Stimulated activated CD4-positive, alpha-beta T cell treated with anti-CD3 and anti-CD28 coated beads, Interleukin-1b, Interleukin-23, amount 100 ng/mL, for 24 hours (primary cell): ENCODE results near the gene INTS3.
A peak's percentile ranks its signal among the peaks of the same experiment; 100 is the strongest.

Source experiments
- DNase-seq, 4 experiments: peaks; one replicate each; pipeline ENCODE4 v3.0.0-alpha.2; 2020; ENCODE audit warnings: low read depth in 4 of 4, low spot score in 1 of 4

The INTS3 gene

DNA sequence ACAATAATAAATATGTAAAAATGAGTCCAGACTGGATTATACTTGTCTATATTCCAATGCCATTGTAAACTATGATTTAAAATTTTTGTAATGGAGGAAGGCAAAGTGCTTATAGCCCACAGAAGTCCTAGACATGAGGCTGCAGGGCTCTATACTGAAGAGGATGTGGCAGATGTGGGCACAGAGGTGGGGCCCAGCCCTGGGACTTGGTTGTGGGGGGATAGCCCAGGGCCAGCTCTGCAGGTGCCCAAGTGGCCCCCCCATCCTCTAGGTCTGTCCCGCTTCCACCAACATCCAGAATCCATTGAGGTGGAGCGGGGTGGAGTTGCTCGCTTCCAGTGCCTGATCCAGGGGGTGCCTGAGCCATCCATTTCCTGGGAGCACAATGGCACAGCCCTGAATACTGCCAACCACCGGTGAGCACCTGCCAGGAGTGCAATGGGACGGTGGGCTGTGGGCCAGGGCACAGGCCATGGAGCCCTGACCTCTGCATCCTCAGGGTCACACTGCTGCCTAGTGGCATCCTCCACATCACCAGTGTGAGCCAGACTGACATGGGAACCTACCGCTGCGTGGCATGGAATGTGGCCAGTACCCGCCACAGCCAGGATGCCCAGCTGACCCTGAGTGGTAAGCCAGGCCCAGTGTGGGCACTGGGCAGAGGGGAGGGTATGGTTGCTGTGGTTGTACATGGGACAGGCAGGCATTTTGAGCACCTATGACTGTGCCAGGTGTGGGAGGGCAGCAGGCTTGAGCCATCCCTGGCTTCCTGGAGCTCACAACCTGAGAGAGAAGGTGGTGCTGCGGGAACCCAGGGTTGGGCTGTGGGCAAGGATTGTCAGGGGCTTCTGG lies 68.3 kb downstream of the INTS3 start:
- no peak for DNase-seq

DNA sequence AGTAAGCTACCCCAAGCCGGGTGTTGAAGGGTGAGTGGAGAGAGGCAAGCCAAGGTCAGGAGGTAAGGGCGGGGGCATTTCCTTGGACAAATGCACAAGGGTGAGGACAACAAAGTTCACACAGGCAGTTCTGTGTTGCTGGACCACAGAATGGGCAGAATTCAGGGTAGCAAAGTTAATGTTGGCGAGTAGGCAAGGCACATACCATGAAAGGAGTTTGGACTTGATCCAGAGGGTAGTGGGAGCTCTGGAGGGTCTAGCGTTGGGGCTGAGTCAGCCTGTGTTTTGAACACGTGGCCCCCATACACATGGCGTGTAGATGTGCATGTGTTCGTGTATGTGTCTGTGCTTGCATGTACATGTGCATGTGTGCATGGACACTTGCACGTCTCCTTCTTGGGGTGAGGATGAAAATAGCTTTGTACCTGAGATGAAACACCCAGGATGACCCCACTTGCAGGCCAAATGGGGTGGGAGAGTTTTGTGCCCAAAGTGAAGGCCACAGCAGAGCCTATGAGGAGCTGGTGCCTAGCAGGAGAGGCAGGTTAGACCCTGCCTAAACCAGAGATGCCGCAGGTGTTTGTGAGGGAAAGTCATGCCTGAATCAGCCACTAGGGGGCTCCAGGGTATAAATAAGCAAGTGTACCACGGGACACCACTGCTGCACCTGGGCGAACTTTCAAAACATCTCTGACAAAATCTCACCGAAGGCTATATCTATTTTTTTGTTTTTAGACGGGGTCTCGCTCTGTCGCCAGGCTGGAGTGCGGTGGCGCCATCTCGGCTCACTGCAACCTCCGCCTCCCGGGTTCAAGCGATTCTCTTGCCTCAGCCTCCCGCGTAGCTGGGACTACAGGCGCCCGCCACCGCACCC lies 69.2 kb downstream of the INTS3 start:
- DNase-seq: peak; percentile 73 to 84 (median 76)

DNA sequence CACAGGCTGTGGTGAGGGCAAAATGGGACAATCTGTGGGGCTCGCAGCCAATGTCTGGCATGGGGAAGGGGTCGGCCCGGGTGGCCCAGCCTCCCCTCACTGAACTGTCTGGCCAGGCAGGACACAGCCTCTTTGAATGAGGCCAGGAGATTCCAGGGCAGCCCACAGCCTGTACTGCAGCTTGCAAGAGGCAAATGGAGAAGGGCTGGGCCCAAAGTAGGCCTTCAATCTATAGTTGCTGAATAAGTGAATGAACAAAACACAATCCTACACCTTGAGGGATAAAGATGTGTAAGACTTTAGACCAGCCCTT lies 70.6 kb downstream of the INTS3 start:
- no peak for DNase-seq

DNA sequence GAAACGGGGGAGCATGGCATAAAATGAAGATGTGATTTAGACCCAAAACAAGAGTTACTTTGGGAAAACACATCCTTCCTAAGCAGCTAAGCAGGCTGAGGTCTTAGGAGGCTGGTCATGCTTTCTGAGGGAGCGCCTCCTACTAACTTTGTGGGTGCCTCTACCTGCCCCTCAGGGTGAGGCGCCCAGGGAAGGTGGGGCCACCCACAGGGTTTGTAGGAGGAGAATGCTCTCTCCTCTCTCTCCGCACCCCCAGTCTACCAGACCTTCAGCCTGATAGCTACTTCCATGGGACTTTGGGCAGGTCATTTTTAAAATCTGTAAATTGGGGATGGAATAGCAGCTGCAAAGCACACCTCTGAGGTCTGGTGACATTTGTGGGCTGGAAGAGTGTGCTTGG lies 71.2 kb downstream of the INTS3 start:
- DNase-seq: no peak

DNA sequence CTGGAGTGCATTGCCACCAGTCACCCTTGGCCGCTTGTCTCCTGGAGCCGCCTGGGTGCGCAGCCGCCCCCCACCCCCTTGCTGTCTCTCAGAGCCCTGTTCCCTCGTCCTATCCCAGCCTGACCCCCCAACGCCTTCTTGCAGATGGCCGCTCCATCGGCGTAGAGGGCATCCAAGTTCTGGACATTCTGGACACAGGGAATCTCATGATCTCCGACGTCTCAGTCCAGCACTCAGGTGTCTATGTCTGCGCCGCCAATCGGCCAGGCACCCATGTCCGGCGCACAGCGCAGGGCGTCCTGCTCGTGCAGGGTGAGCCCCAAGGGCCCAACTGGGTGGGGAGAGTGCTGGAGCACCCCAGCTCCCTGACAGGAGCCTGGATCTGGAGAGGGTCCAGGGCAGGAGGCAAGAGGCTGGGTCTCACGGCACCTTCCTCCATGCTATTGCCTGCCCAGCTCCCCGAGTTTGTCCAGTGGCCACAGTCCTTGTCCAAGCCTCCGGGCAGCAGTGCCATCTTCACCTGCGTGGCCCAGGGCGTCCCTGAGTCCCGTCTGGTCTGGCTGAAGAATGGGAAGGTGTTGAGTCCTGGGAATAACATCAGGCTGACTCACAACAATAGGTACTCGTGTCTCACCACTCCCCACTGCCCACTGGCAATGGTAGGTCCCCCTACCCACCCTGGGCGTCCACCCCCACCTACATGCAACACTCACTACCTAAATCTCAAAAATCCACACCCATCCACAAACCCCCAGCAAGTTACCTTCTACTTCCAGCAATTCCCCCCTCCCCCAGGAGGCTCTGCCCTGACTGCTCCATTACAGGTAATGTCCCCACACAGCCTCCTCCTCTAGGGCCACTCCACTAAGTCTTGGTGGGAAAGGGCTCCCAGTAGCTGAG lies 72.0 kb downstream of the INTS3 start:
- DNase-seq: no peak

DNA sequence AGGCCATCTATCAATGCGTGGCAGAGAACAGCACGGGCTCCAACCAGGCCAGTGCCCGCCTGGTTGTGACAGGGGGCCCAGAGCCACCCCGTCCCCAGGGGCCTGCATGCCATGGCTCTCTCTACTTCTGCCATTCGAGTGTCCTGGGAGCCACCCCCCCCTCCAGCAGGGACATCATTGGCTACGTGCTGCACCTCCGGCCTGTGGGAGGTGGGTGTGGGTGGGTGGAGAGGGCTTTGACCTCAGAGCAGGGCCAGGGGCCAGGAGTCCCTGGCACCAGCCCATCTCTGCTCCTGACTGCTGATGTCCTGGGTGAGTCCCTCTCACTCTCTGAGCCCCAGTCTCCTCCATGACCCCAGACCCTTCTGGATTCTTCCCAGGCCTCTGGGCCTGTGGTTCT lies 72.7 kb downstream of the INTS3 start:
- no peak for DNase-seq

DNA sequence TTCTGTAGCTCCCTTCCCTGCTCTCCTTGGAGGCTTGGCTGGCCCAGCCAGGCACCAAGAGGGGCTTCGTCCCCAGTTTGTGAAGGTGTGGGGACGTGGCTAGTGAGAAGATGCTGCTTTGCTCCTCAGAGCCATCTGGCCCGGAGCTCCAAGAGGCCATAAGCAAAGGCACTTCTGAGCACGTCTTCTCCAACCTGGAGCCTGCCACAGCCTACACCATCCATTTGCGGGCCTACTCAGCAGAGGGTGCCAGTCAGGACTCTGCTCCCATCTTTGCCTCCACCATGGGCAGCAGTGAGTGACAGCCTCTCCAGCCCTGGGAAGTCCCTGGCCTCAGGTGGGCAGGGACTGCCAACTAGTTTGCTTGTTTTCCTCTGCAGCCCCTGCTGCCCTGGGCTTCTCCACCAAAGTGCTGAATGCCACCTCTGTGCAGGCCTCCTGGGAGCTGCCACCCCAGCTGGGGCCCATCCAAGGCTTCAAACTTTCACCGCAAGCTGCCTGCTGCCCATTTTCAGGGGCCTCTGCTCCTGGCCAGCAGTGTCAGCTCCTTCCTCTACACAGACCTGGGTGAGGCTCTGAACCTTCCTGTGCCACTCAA lies 73.3 kb downstream of the INTS3 start:
- DNase-seq: no peak

DNA sequence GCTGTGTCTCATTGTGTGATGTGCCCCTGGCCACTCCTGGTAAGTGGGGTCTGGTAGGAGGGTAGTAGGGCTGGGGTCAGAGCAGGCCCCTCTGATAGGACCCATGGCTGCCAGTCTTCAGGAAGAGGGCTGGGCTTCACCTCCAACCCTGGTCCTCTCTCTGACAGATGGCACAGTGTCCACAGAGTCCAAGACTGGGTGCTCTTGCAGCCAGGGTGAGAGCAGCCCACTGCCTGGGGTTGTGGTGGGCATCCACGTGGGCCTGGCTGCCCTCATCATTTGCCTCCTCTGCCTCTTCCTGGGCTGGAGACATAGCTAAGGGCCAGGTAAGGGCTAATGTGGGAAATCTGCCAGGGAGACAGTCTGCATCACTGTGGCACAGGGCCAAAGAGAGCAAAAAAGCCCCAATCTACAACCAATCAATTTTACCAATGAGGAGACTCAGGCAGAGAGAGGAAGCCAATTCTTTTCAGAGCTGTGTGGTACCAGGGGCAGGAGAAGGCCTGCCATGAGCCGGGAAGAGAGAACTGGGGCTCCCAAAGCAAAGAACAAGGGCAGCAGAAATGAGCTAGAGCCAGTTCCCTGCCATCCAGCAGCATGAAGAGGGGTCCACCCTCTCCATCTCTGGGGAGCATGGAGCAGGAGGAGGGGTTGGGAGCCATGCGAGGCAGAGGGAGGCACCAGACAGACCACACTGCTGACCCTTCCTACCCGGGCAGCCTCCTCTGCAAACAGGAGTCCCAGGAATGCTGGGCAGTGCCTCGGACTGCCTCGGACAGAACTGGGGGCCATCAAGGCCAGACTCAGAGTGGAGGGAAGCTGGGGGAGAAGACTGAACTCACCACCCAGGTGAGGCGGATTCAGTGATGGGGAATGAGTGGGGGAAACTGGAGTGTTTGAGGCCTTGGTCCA lies 74.2 kb downstream of the INTS3 start:
- DNase-seq: no peak

DNA sequence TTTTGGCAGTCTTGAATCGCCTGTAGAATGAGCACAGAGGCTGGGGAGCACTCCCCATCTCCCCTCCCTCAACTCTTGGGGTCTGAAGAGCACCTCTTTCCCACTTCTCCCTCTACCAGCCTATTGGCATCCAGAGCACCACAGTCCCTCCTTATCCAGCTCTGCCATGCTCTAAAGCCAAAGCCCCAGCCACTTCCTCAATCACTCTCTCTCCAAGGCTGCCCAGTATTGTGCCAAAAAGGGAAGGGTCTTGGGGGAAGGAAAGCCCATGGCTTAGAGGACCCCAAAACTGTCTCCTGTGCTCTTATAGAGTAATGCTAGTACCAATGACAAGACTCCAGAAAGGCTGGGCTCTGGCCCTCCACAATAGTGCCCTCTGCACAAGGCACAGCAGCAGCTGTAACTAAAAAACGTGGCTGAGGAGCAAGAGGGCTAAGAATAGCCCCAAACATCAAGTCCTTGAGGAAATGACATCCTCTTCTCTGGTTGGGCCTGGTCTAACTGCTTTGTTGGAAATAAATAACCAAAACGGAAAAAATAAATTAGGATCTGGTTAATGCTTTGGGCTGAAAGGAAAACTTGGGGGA lies 75.7 kb downstream of the INTS3 start:
- DNase-seq: no peak

DNA sequence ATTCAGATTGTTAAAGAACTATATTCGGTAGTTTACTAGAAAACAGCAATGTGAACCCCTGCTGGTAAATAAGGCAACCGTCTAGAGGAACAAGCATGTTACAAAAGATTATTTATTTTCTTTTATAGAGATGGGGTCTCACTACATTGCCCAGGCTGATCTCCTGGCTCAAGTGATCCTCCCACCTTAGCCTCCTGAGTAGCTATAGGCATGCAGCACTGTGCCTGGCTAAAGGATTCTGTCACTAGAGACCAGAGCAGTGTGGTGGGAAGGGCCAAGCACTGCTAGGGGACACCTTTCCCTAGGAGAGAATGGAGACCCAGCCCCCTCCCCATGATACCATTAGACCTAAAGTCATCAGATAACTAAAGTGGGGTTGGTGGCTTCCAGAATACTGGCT lies 76.3 kb downstream of the INTS3 start:
- no peak for DNase-seq

DNA sequence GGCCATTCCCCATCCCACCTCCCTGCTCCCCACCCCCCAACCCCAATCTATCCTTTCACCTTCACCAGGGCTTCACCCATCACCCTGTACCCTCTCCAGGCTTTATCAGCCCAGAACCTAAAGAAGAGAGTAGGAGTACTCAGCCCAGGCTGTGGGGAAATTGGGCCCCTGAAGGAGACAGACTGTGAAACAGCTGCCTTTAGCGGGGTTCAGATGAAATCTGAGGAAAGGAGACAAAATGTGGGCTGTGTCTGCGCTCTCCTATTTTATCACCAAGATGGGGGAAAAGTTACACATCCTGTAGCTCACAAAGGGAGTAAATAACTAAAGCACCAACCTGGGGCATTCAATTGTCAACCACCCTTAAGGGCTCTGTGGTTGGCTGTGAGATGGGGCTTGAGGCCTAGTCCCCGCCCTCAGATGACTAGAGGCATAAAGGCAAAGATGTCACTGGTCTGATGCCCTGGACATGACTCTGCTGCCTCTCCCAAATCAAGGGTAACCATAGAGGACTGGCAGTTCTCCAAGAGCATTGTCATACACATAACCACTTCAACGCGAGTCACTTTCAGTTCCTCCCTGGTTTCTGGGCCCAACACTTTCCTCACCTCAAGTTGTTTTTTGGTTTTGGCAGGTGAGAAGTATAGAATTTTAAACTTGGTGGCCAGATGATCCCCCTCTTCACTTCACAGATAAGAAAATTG lies 77.3 kb downstream of the INTS3 start:
- DNase-seq: peak in 3 of 4 experiments; percentile 33 to 51 (median 48)

DNA sequence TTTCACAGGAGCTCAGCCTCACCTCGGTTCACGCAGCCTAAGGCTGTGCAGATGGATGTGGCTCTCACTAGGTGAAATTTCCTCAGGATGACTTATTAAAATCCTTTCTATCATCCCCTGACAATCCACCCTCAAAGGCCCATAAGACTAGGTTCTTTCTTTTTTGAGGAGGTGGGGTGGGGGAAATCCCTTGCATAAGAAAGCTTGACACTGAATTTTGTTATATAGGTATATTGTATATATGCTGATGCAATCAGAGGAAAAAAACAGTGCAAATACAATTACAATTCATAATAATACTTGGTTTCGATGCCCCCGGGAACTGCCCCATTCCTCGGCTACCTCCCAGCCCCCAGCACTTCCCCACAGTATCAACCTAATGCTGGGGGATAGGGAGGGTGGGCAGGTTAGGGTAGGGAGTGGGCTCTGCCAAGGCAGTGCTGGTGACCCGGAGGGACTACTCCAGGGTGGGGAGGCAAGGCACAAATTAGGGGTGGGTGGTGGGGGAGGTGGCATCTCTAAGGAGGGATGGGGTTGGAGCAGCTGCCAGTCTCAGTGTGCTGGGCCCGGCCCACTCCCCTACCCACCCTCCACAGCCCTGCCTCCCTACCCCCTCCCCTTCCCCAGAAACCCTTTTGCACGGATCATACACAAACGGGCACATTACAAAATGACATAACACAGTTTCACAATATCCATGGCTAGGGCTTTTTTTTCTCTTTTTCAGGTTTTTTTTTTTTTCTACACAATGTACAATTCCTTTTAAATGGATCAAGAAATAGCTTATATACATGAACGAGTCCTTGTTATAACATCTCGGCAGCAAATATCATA lies 78.3 kb downstream of the INTS3 start:
- DNase-seq: no peak

DNA sequence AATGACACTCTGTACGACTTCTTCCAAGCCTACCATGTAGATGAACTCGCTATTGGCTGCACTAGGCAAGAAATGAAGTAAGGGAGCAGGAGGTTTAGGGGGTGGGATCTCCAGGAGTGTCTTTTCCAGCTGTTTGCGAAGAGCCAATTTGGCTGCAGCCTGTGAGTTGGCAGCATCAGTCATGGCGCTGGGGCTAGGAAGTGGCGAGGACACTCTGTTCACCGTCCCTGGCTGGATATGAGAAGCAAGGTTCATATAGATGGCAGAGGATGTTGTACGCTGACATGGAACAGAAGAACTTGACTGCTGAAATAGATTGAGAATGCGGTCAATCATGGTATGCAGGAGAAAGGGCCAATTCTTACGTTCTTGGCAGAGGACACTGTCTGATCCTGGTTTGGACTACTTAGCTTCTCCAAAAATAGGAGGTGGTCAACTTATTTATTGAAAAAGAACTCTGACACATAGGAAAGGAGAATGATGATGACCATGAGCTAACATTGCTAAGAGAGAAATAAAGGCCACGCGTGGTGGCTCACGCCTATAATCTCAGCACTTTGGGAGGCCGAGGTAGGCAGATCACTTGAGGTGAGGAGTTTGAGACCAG lies 88.5 kb downstream of the INTS3 start:
- no peak for DNase-seq

DNA sequence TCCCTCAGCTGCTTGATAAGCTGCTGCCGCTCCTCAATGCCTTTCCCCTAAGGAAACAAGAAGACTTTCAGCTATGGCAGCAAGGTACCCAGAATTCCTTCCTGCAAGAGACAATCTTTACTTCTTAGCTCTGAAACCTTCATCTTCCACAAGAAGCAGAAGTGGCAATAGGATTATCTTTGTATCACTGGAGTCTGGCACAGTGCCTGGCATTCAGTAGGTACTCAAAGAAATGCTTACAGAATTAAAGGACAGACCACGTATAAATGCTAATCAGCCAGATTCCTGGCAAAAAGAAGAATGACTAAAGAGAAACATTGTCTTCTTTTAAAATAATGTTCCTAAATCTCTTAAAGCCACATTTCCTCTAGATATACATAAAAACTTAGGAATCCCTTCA lies 91.0 kb downstream of the INTS3 start:
- no peak for DNase-seq
